ENCODE measurements around the gene GEMIN5.

The GEMIN5 gene

DNA sequence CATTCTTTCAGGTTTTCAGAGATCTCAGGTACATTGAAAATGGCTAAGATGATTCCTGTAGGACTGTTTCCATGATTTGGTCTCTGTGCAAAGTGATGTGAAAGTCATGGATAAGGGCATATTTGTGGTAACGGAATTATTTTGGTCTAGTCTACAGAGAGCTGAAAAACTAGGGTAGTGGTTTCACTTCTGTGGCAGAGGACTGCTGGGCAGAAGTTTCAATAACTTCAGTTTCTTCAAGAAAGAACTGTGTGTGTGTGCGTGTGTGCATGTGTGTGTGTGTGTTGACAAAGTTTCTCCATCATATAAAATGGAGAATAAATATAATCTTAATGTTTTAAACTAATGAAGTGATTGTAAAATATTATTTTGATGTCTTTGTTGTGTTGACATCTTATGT lies 75.2 kb downstream of the GEMIN5 start:
- DNase-seq (ENCODE audit: low spot score), result no peak
- in situ Hi-C loops (cut with MboI; ENCODE audit: low sequenced_read_pairs, unreplicated experiment), result no loop called here
- TF ChIP-seq, protein P1, sequence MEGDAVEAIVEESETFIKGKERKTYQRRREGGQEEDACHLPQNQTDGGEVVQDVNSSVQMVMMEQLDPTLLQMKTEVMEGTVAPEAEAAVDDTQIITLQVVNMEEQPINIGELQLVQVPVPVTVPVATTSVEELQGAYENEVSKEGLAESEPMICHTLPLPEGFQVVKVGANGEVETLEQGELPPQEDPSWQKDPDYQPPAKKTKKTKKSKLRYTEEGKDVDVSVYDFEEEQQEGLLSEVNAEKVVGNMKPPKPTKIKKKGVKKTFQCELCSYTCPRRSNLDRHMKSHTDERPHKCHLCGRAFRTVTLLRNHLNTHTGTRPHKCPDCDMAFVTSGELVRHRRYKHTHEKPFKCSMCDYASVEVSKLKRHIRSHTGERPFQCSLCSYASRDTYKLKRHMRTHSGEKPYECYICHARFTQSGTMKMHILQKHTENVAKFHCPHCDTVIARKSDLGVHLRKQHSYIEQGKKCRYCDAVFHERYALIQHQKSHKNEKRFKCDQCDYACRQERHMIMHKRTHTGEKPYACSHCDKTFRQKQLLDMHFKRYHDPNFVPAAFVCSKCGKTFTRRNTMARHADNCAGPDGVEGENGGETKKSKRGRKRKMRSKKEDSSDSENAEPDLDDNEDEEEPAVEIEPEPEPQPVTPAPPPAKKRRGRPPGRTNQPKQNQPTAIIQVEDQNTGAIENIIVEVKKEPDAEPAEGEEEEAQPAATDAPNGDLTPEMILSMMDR (IDR thresholded peaks at IDR 0.05; ENCODE audit: borderline replicate concordance, control extremely low read depth, extremely low read depth, insufficient read depth, missing control alignments), result no peak

GRCh38 chr5:154861946-154862345 lies 76.1 kb downstream of the GEMIN5 start:
- TF ChIP-seq, protein P1 (IDR thresholded peaks at IDR 0.05; ENCODE audit: borderline replicate concordance, control extremely low read depth, extremely low read depth, insufficient read depth, missing control alignments), result no peak
- in situ Hi-C loops (cut with MboI; ENCODE audit: low sequenced_read_pairs, unreplicated experiment), result no loop called here
- no peak for DNase-seq (ENCODE audit: low spot score)

- no peak for DNase-seq (ENCODE audit: low spot score)
- TF ChIP-seq, protein P1 (IDR thresholded peaks at IDR 0.05; ENCODE audit: borderline replicate concordance, control extremely low read depth, extremely low read depth, insufficient read depth, missing control alignments), result no peak
- in situ Hi-C loops (cut with MboI; ENCODE audit: low sequenced_read_pairs, unreplicated experiment), result no loop called here
Observed at GRCh38 chr5:154860765-154861164, 77.2 kb downstream of the GEMIN5 start.

DNA sequence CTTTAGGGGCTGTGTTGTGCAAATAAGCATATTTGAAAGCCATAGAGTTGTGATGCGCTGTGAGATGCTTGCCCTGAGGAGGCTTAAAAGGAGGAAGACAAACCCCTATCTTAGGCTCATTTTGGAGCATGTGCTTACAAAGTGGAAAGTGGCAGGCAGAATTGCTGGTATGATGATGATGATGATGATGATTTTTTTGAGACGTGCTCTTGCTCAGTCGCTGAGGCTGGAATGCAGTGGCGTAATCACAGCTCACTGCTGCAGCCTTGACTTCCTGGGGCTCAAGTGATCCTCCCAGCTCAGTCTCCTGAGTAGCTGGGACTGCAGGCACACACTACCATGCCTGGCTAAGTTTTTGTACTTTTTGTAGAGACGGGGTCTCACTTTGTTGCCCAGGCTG lies 77.9 kb downstream of the GEMIN5 start:
- in situ Hi-C loops (cut with MboI; ENCODE audit: low sequenced_read_pairs, unreplicated experiment), result no loop called here
- no peak for DNase-seq (ENCODE audit: low spot score)
- TF ChIP-seq, protein P1 (IDR thresholded peaks at IDR 0.05; ENCODE audit: borderline replicate concordance, control extremely low read depth, extremely low read depth, insufficient read depth, missing control alignments), result no peak

GRCh38 chr5:154858972-154859871 lies 78.8 kb downstream of the GEMIN5 start:
- TF ChIP-seq, protein P1 (IDR thresholded peaks at IDR 0.05; ENCODE audit: borderline replicate concordance, control extremely low read depth, extremely low read depth, insufficient read depth, missing control alignments), result no peak
- in situ Hi-C loops (cut with MboI; ENCODE audit: low sequenced_read_pairs, unreplicated experiment), result no loop called here

DNA sequence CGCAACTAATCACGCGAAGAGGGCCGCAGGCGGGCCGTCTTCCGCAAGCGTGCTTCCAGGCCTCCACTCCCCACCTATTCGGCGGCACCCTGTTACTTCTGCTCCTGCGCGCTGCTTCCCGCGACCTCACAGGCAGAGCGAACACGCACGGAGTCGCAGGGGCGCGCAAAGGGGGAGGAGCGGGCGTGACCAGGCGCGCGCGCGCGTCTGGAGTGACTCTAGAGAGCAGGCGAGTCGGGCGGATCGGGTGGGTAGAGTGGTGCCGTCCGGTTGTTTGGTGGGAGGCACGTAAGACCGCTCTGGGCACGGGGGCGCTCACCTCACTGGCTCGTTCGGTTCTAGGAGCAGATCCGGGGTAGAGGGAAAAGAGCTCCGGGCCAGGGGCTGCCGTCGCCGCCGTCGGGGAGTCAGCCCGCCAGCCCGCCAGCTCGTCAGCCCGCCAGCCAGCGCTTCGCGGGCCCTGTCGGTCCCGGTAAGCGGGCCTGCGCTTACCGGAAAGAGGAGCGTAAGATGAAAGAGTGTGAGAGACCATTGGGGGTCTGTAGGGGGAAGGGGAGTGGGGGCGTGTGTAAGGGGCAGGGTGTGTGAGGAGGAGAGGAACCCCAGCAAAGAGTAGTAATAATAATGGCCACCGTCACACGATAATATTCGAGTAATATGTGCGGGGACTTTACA lies 79.6 kb downstream of the GEMIN5 start, which contains the start of gene CNOT8:
CNOT8 (plus strand) TSS at position 331 of the 675 bp plus-strand sequence. CDS start 4,652 bp downstream, outside the sequence.
- TF ChIP-seq, protein P1 (IDR thresholded peaks at IDR 0.05; ENCODE audit: borderline replicate concordance, control extremely low read depth, extremely low read depth, insufficient read depth, missing control alignments), result no peak
- in situ Hi-C loops (cut with MboI; ENCODE audit: low sequenced_read_pairs, unreplicated experiment), result no loop called here

More at GRCh38 chr5:154858972-154859871, 78.8 kb downstream of the GEMIN5 start:
- no peak for DNase-seq (ENCODE audit: low spot score)

More for the DNA sequence above, 79.6 kb downstream of the GEMIN5 start, which contains the start of gene CNOT8:
- peak; percentile 92 for DNase-seq (ENCODE audit: low spot score)

All from GM13976 (cell line).